GM13977 (cell line): Measurements from ENCODE around the gene TEX35.

ENCODE experiments used
- DNase-seq: peaks from one replicate; pipeline ENCODE4 v3.0.0; 2012; ENCODE audit warnings: low spot score
- CTCF ChIP-seq: IDR thresholded peaks from 2 replicates; pipeline ENCODE4 v1.5.1; 2012; ENCODE audit warnings: mild to moderate bottlenecking, control low read depth; ENCODE audit not compliant: insufficient read depth; ENCODE audit errors: extremely low read depth, missing control alignments
- in situ Hi-C: fragments of 300-500 bp; cut with MboI; formaldehyde crosslinking; loops from one replicate; pipeline ENCODE4 v1.12.0; 2022; ENCODE audit warnings: low sequenced_read_pairs, low pct_unique_long_range_greater_than_20kb, mixed read lengths, inconsistent platforms; ENCODE audit not compliant: unreplicated experiment

TEX35 gene

GRCh38 chr1:178513278-178513983 is 522 bp downstream of the TEX35 start:
- in situ Hi-C loops, result loop anchor here (25.0 kb wide), 1 partner anchor 176 kb away; no protein-coding TSS in a partner anchor
- no peak for TF ChIP-seq CTCF
- no peak for DNase-seq

GRCh38 chr1:178516110-178516509 is 3.2 kb downstream of the TEX35 start:
- no peak for TF ChIP-seq CTCF
- in situ Hi-C loops, result loop anchor here (25.0 kb wide), 1 partner anchor 179 kb away; no protein-coding TSS in a partner anchor
- no peak for DNase-seq

- no peak for DNase-seq
- in situ Hi-C loops, result loop anchor here (25.0 kb wide), 1 partner anchor 182 kb away; no protein-coding TSS in a partner anchor
- TF ChIP-seq CTCF, result no peak
Measured at GRCh38 chr1:178518894-178519293, 6.0 kb downstream of the TEX35 start.

- no peak for DNase-seq
- in situ Hi-C loops, result loop anchor here (25.0 kb wide), 1 partner anchor 184 kb away; no protein-coding TSS in a partner anchor
- TF ChIP-seq CTCF, result no peak
Measured at GRCh38 chr1:178520803-178521202, 7.9 kb downstream of the TEX35 start.

- no peak for DNase-seq
- no peak for TF ChIP-seq CTCF
- in situ Hi-C loops, result loop anchor here (25.0 kb wide), 1 partner anchor 184 kb away; no protein-coding TSS in a partner anchor
Measured at GRCh38 chr1:178521241-178521640, 8.3 kb downstream of the TEX35 start.

GRCh38 chr1:178527117-178527516 is 14.2 kb downstream of the TEX35 start:
- DNase-seq, result no peak
- in situ Hi-C loops, result loop anchor here (5.0 to 25.0 kb wide), 2 partner anchors 480 to 835 kb away; partner anchors contain the start of gene AXDND1
- TF ChIP-seq CTCF, result no peak
